CD4-positive, alpha-beta memory T cell (primary cell): ENCODE results near the gene NAA35. TPM values are rescaled to one million over a fixed set of nuclear protein-coding genes. Genes with fewer than 3 reads are reported as not detected.
"Not testable (repeated sequence)": the region's sequence is repeated elsewhere in the genome, so short reads cannot be mapped to it uniquely, and the experiment has no call there.

Experiments used
- CTCF ChIA-PET: fragments of 350-600 bp; sonication (Branson Sonifier 250); formaldehyde crosslinking; loops from one replicate; lab custom pipeline; 2021; ENCODE audit warnings: inconsistent platforms; ENCODE audit not compliant: partially characterized antibody; lab: Charles Lee
- POLR2A ChIA-PET: fragments of 350-600 bp; sonication (Branson Sonifier 250); formaldehyde crosslinking; loops from one replicate; lab custom pipeline; 2021; ENCODE audit not compliant: partially characterized antibody; lab: Charles Lee
- DNase-seq, 5 donors: peaks; one replicate each; pipeline versions ENCODE4 v3.0.0 to v3.0.0-alpha.2; 2020 to 2022; ENCODE audit warnings: mixed read lengths in 1 of 5
- H3K27ac ChIP-seq: one replicate; pipeline ENCODE4 v1.7.0; 2013; ENCODE audit warnings: low read depth, low read length
- H3K27me3 ChIP-seq: 2 replicates; pipeline ENCODE4 v1.7.0; 2013; ENCODE audit warnings: mild to moderate bottlenecking, low read length, moderate library complexity; ENCODE audit not compliant: insufficient read depth
- H3K36me3 ChIP-seq: 2 replicates; pipeline ENCODE4 v1.7.0; 2013; ENCODE audit warnings: mild to moderate bottlenecking, low read length, moderate library complexity; ENCODE audit not compliant: insufficient read depth
- H3K4me1 ChIP-seq: 2 replicates; pipeline ENCODE4 v1.7.0; 2013; ENCODE audit warnings: mild to moderate bottlenecking, low read length, moderate library complexity; ENCODE audit not compliant: insufficient read depth
- H3K4me3 ChIP-seq, 2 donors: one replicate each; pipeline ENCODE4 v1.7.0; 2013; ENCODE audit warnings: low read length in 2 of 2, mild to moderate bottlenecking in 1 of 2
- H3K9me3 ChIP-seq, 2 donors: one replicate each; pipeline ENCODE4 v1.7.0; 2013; ENCODE audit warnings: low read length in 2 of 2, control low read depth in 1 of 2; ENCODE audit not compliant: control insufficient read depth in 1 of 2
- H3K27ac Mint-ChIP-seq, 7 donors: one replicate each; pipeline ENCODE4 v1.8.0; 2020 to 2021; ENCODE audit warnings: mixed read lengths in 7 of 7, mild to moderate bottlenecking in 6 of 7, inconsistent platforms in 3 of 7, moderate library complexity in 3 of 7
- H3K27me3 Mint-ChIP-seq, 2 donors: one replicate each; pipeline ENCODE4 v1.8.0; 2020 to 2021; ENCODE audit warnings: mixed read lengths in 2 of 2
- H3K36me3 Mint-ChIP-seq, 2 donors: one replicate each; pipeline ENCODE4 v1.8.0; 2020 to 2021; ENCODE audit warnings: mixed read lengths in 2 of 2, inconsistent platforms in 1 of 2, mild to moderate bottlenecking in 1 of 2
- H3K4me1 Mint-ChIP-seq, 4 donors: one replicate each; pipeline ENCODE4 v1.8.0; 2020 to 2021; ENCODE audit warnings: mixed read lengths in 4 of 4, mild to moderate bottlenecking in 1 of 4
- H3K4me3 Mint-ChIP-seq, 8 donors: one replicate each; pipeline ENCODE4 v1.8.0; 2020 to 2021; ENCODE audit warnings: mixed read lengths in 8 of 8, mild to moderate bottlenecking in 7 of 8, moderate library complexity in 6 of 8, inconsistent platforms in 3 of 8
- H3K9me3 Mint-ChIP-seq, 8 donors: one replicate each; pipeline ENCODE4 v1.8.0; 2020 to 2021; ENCODE audit warnings: mixed read lengths in 8 of 8, mild to moderate bottlenecking in 5 of 8, inconsistent platforms in 3 of 8, moderate library complexity in 1 of 8
- intact Hi-C: fragments of 100-400 bp; cut with micrococcal nuclease; formaldehyde crosslinking; loops from one replicate; pipeline ENCODE4 v1.15.1; 2023
- polyA plus RNA-seq, 2 donors: library from polyadenylated mRNA; unstranded; fragments of 300-500 nt; fragmentation: Illumina TruSeq; gene quantifications; one replicate each; pipeline ENCODE4 v1.2.3, GENCODE V29; 2021
- total RNA-seq, 2 experiments: library from RNA; stranded (reverse); gene quantifications; one replicate each; pipeline ENCODE4 v1.2.3, GENCODE V29; 2021

Gene NAA35
- total and polyA plus RNA-seq, 4 experiments from 2014 or later = 14.7 to 27.8 (median 20.3) TPM

GRCh38 chr9:85927076-85927475 lies 13.9 kb upstream of the NAA35 start:
- no peak for DNase-seq
- intact Hi-C loops = no loop called here
- Histone ChIP-seq H3K4me1 (no peaks in the 10 kb centered on the region), H3K4me3 (no peak overlapping the region), H3K27ac (no peak overlapping the region), H3K27me3 (peaks cover 5% of the 10 kb centered on the region), H3K36me3 (no peaks in the 10 kb centered on the region), H3K9me3 (no peaks in the 10 kb centered on the region)
- H3K4me3 Mint-ChIP-seq = no peak overlapping the region
- CTCF ChIA-PET = no interaction called here
- H3K27me3 Mint-ChIP-seq = peaks cover 14% of the 10 kb centered on the region in 2 donors
- no peaks in the 10 kb centered on the region for H3K9me3 Mint-ChIP-seq
- no peaks in the 10 kb centered on the region for H3K4me1 Mint-ChIP-seq
- POLR2A ChIA-PET = no interaction called here
- no peaks in the 10 kb centered on the region for H3K36me3 Mint-ChIP-seq
- no peak overlapping the region for H3K27ac Mint-ChIP-seq

GRCh38 chr9:85931495-85931894 lies 9.5 kb upstream of the NAA35 start:
- CTCF ChIA-PET = no interaction called here
- H3K27ac ChIP-seq = no peak overlapping the region
- Mint-ChIP-seq H3K4me3 (no peak overlapping the region), H3K36me3 (no peaks in the 10 kb centered on the region), H3K4me1 (no peaks in the 10 kb centered on the region), H3K27ac (no peak overlapping the region), H3K9me3 (no peaks in the 10 kb centered on the region), H3K27me3 (peaks cover 11 to 14% of the 10 kb centered on the region in 2 donors)
- no peaks in the 10 kb centered on the region for H3K4me1 ChIP-seq
- H3K4me3 ChIP-seq = no peak overlapping the region
- H3K27me3 ChIP-seq = peaks cover 5% of the 10 kb centered on the region
- DNase-seq = no peak
- H3K9me3 ChIP-seq = no peaks in the 10 kb centered on the region
- POLR2A ChIA-PET = no interaction called here
- intact Hi-C loops = no loop called here
- H3K36me3 ChIP-seq = no peaks in the 10 kb centered on the region

DNA sequence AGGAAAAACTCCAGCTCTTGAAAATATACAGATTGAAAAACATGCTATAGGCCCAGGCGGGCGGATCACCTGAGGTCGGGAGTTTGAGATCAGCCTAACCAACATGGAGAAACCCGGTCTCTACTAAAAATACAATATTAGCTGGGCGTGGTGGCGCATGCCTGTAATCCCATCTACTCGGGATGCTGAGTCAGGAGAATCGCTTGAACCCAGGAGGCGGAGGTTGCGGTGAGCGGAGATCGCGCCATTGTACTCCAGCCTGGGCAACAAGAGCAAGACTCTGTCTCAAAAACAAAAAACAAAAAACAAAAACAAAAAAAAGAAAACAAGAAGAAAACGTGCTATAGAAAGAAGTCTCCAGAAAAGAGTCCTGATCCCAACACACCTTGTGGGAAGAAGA lies 5.0 kb upstream of the NAA35 start:
- Mint-ChIP-seq H3K4me1 (peaks cover 3 to 12% (median 8%) of the 10 kb centered on the region in 4 donors), H3K27ac (peak overlapping the region in 3 of 7 donors; percentile 30 to 64 (median 38))
- H3K27ac ChIP-seq, H3K4me3 ChIP-seq, H3K27me3 Mint-ChIP-seq, intact Hi-C loops, H3K9me3 Mint-ChIP-seq, H3K36me3 ChIP-seq, H3K27me3 ChIP-seq, H3K4me3 Mint-ChIP-seq, H3K36me3 Mint-ChIP-seq, POLR2A ChIA-PET, DNase-seq, CTCF ChIA-PET, H3K9me3 ChIP-seq: not testable (repeated sequence)
- peaks cover 10% of the 10 kb centered on the region for H3K4me1 ChIP-seq

- Mint-ChIP-seq H3K36me3 (peaks cover 3 to 10% of the 10 kb centered on the region in 2 donors), H3K9me3 (no peaks in the 10 kb centered on the region), H3K4me1 (peaks cover 12 to 18% (median 15%) of the 10 kb centered on the region in 4 donors), H3K27ac (peak overlapping the region in 6 of 7 donors; percentile 91 to 99 (median 96)), H3K27me3 (no peaks in the 10 kb centered on the region), H3K4me3 (peak overlapping the region; percentile 82 to 93 (median 87))
- peaks cover 45% of the 10 kb centered on the region for H3K4me1 ChIP-seq
- no peak for DNase-seq
- peak overlapping the region in 1 of 2 donors; percentile 33 for H3K4me3 ChIP-seq
- no peaks in the 10 kb centered on the region for H3K27me3 ChIP-seq
- POLR2A ChIA-PET = interaction anchor here (1.2 to 3.0 kb wide), 3 partner anchors 200 to 1960 kb away, joined by 4 to 15 read pairs (median 8); partner anchors contain the start of genes HNRNPK, ISCA1 and RMI1
- H3K36me3 ChIP-seq = peaks cover 12% of the 10 kb centered on the region
- no peaks in the 10 kb centered on the region for H3K9me3 ChIP-seq
- peak overlapping the region; percentile 87 for H3K27ac ChIP-seq
- intact Hi-C loops = loop anchor here (1.0 to 5.0 kb wide), 4 partner anchors 134 to 1960 kb away; partner anchors contain the start of genes GAS1, HNRNPK and RMI1
- CTCF ChIA-PET = no interaction called here
These were observed 593 bp upstream of the NAA35 start for GRCh38 chr9:85940275-85940831.

DNA sequence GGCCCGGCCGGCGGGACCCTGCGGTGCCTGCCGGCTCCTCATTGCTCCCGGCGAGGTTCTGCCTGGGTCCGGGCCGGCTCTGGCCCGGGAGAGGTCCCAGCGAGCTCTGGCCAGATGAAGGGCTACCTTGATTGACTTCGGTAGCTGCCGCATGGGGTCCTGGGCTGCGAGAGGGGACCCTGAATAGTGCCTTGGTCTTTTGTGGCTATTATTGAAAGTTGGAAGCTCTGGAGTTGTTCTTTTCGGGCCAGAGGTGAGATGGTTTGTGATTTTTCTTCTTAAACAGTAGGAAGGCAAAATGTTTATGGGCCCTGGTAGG lies 635 bp downstream of the NAA35 start:
- ChIA-PET POLR2A (interaction anchor here (0.9 to 3.0 kb wide), 4 partner anchors 200 to 1961 kb away, joined by 3 to 15 read pairs (median 6); partner anchors contain the start of genes AGTPBP1, HNRNPK and ISCA1), CTCF (no interaction called here)

GRCh38 chr9:85941966-85942912 lies 1.3 kb downstream of the NAA35 start:
- peaks cover 12% of the 10 kb centered on the region for H3K36me3 ChIP-seq
- POLR2A ChIA-PET = interaction anchor here (0.9 to 3.0 kb wide), 4 partner anchors 201 to 1962 kb away, joined by 3 to 15 read pairs (median 6); partner anchors contain the start of genes AGTPBP1, HNRNPK and ISCA1
- peak overlapping the region in 4 of 7 donors; percentile 91 to 92 (median 92) for H3K27ac Mint-ChIP-seq
- peak in 3 of 5 donors; percentile 1 to 6 (median 2) for DNase-seq
- H3K9me3 ChIP-seq = no peaks in the 10 kb centered on the region
- H3K27me3 ChIP-seq = no peaks in the 10 kb centered on the region
- no peaks in the 10 kb centered on the region for H3K27me3 Mint-ChIP-seq
- H3K27ac ChIP-seq = peak overlapping the region; percentile 87
- H3K36me3 Mint-ChIP-seq = peaks cover 11 to 21% of the 10 kb centered on the region in 2 donors
- H3K4me1 ChIP-seq = peaks cover 45% of the 10 kb centered on the region
- no peaks in the 10 kb centered on the region for H3K9me3 Mint-ChIP-seq
- H3K4me3 Mint-ChIP-seq = peak overlapping the region in 6 of 8 donors; percentile 86 to 95 (median 90)
- intact Hi-C loops = loop anchor here (1.0 to 5.0 kb wide), 3 partner anchors 340 to 1005 kb away; partner anchors contain the start of genes GAS1, ISCA1 and TUT7
- H3K4me1 Mint-ChIP-seq = peaks cover 19 to 26% (median 24%) of the 10 kb centered on the region in 4 donors
- peak overlapping the region; percentile 43 to 73 for H3K4me3 ChIP-seq
- CTCF ChIA-PET = interaction anchor here (1.0 kb wide), 1 partner anchor 122 kb away, joined by 4 read pairs; no protein-coding TSS in a partner anchor

More for the DNA sequence above, 635 bp downstream of the NAA35 start:
- H3K4me3 ChIP-seq = peak overlapping the region; percentile 43 to 73
- H3K27me3 ChIP-seq = no peaks in the 10 kb centered on the region
- intact Hi-C loops = loop anchor here (1.0 to 5.0 kb wide), 3 partner anchors 341 to 1006 kb away; partner anchors contain the start of genes GAS1, ISCA1 and TUT7
- H3K27ac ChIP-seq = peak overlapping the region; percentile 87
- Mint-ChIP-seq H3K4me1 (peaks cover 17 to 21% (median 19%) of the 10 kb centered on the region in 4 donors), H3K9me3 (no peaks in the 10 kb centered on the region), H3K36me3 (peaks cover 6 to 16% of the 10 kb centered on the region in 2 donors), H3K27me3 (no peaks in the 10 kb centered on the region), H3K4me3 (peak overlapping the region in 6 of 8 donors; percentile 86 to 95 (median 90)), H3K27ac (peak overlapping the region in 4 of 7 donors; percentile 91 to 92 (median 92))
- DNase-seq = peak in 1 of 5 donors; percentile 8
- no peaks in the 10 kb centered on the region for H3K9me3 ChIP-seq
- H3K36me3 ChIP-seq = peaks cover 12% of the 10 kb centered on the region
- H3K4me1 ChIP-seq = peaks cover 45% of the 10 kb centered on the region
